Keratinocyte (primary cell): ENCODE data around the gene METAP1. TPM values are rescaled to one million over a fixed set of nuclear protein-coding genes. Genes with fewer than 3 reads are reported as not detected.

ENCODE experiments used
- DNase-seq: peaks from one replicate; pipeline ENCODE4 v3.0.0-alpha.2; 2011; ENCODE audit warnings: low read depth, missing footprints, low spot score
- FAIRE-seq: peaks from 2 replicates; lab custom pipeline; 2011; peaks lifted over from hg19 to GRCh38; lab: Jason Lieb, UNC
- H2AFZ ChIP-seq: 2 replicates; pipeline ENCODE4 v1.6.0; 2012; ENCODE audit warnings: low read length, control low read depth, inconsistent platforms; ENCODE audit not compliant: control insufficient read depth
- H3K27ac ChIP-seq: 2 replicates; pipeline ENCODE4 v1.5.1; 2011; ENCODE audit warnings: low read length; ENCODE audit not compliant: control insufficient read depth, insufficient read depth
- H3K27me3 ChIP-seq: 3 replicates; pipeline ENCODE4 v1.6.0; 2011; ENCODE audit warnings: low read length; ENCODE audit not compliant: control insufficient read depth, insufficient read depth; ENCODE audit errors: extremely low read depth
- H3K36me3 ChIP-seq, 2 experiments: 2 replicates in 1 of 2; 3 replicates in 1 of 2; pipeline ENCODE4 v1.5.1; 2011; ENCODE audit warnings: low read length in 2 of 2, mild to moderate bottlenecking in 1 of 2; ENCODE audit not compliant: control insufficient read depth in 2 of 2, insufficient read depth in 2 of 2; ENCODE audit errors: extremely low read depth in 1 of 2
- H3K4me1 ChIP-seq: 3 replicates; pipeline ENCODE4 v1.5.1; 2011; ENCODE audit warnings: low read length; ENCODE audit not compliant: control insufficient read depth, insufficient read depth; ENCODE audit errors: extremely low read depth
- H3K4me2 ChIP-seq: 3 replicates; pipeline ENCODE4 v1.6.0; 2011; ENCODE audit warnings: low read depth, low read length; ENCODE audit not compliant: control insufficient read depth, insufficient read depth; ENCODE audit errors: extremely low read depth
- H3K4me3 ChIP-seq, 3 experiments: fragments of 200-600 bp in 1 of 3; sonication (generic) in 1 of 3; 2 replicates in 2 of 3; 3 replicates in 1 of 3; pipeline ENCODE4 v1.5.1; 2011 to 2016; ENCODE audit warnings: low read length in 3 of 3, mild to moderate bottlenecking in 3 of 3, control low read depth in 2 of 3, inconsistent platforms in 1 of 3, low read depth in 1 of 3, mixed read lengths in 1 of 3, mixed run types in 1 of 3, moderate library complexity in 1 of 3; ENCODE audit not compliant: control insufficient read depth in 2 of 3, insufficient read depth in 2 of 3; ENCODE audit errors: extremely low read depth in 1 of 3
- H3K79me2 ChIP-seq: 2 replicates; pipeline ENCODE4 v1.6.0; 2012; ENCODE audit warnings: low read length; ENCODE audit not compliant: control insufficient read depth, insufficient read depth
- H3K9ac ChIP-seq: 3 replicates; pipeline ENCODE4 v1.6.0; 2011; ENCODE audit warnings: low read length; ENCODE audit not compliant: control insufficient read depth, insufficient read depth; ENCODE audit errors: extremely low read depth
- H3K9me1 ChIP-seq: 3 replicates; pipeline ENCODE4 v1.6.0; 2011; ENCODE audit warnings: low read length; ENCODE audit not compliant: control insufficient read depth, insufficient read depth; ENCODE audit errors: extremely low read depth
- H3K9me3 ChIP-seq: 2 replicates; pipeline ENCODE4 v1.5.1; 2012; ENCODE audit warnings: low read depth, low read length; ENCODE audit not compliant: control insufficient read depth
- H4K20me1 ChIP-seq: 3 replicates; pipeline ENCODE4 v1.6.0; 2011; ENCODE audit warnings: low read length; ENCODE audit not compliant: control insufficient read depth, insufficient read depth; ENCODE audit errors: extremely low read depth
- EZH2 ChIP-seq: IDR thresholded peaks from one replicate; pipeline ENCODE4 v1.6.1; 2012; ENCODE audit warnings: inconsistent platforms, mild to moderate bottlenecking, low read length, moderate library complexity
- dilution Hi-C: fragments of 300-500 bp; cut with MboI; formaldehyde crosslinking; loops from one replicate; pipeline ENCODE4 v1.7.0; 2020; ENCODE audit warnings: low sequenced_read_pairs; ENCODE audit not compliant: extremely low pct_ligation_motif_present
- polyA plus RNA-seq, 5 experiments: library from polyadenylated mRNA; depleted of rRNA in 3 of 5; stranded (reverse) in 3 of 5; stranded (forward) in 1 of 5; unstranded in 1 of 5; fragments of >200 nt; gene quantifications; 1 replicate in 1 of 5; 2 replicates in 3 of 5; 3 replicates in 1 of 5; pipeline versions ENCODE4 v1.2.1 to v1.2.3, GENCODE V29; 2011 to 2012; ENCODE audit warnings: missing spikeins in 2 of 5, low read depth in 1 of 5, low replicate concordance in 1 of 5
- TF ChIP-seq, protein P1 (sequence below), 3 experiments: IDR thresholded peaks in 1 of 3; conservative IDR thresholded peaks in 1 of 3; optimal IDR thresholded peaks in 1 of 3; 2 replicates in 2 of 3; 3 replicates in 1 of 3; pipeline versions ENCODE3 to v1.5.1; 2011; ENCODE audit warnings: low read length in 3 of 3, mild to moderate bottlenecking in 3 of 3, moderate library complexity in 2 of 3, control low read depth in 1 of 3, inconsistent platforms in 1 of 3; ENCODE audit not compliant: insufficient read depth in 2 of 3; ENCODE audit errors: extremely low read depth in 1 of 3

METAP1 gene
- polyA plus RNA-seq, 1 donor (not counting 4 experiments of a cell fraction or from before 2014, with no cell fraction given), result 89.4 TPM

DNA sequence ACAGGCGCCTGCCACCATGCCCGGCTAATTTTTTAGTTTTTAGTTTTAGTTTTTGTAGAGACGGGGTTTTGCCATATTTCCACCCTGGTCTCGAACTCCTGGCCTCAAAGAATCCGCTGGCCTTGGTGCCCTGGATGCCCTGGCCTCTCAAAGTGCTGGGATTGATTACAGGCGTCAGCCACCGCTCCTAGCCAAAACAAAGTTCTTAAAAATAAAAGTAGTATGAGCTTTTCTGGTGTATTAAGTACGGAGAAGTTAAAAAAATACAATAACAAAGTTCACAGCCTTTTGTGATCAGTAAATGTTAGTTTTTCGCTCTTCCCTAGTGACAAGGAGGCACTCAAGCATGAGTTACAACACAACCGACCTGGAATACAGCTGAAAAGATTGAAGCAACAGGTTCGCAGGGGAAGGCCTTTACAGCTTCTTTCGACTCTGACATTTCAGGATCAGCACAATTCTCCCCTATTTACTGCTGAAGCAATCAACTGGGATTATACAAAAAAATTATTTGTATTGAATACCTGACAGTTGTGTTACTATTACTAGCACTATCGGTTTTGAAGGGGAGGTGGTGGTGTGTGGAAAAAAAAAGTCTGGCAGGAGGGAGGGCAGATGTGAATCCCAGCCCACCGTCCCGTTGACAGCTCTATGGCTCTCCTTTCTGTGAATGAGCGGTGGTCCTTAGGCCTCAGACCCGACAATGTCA, 893 bp upstream of the METAP1 start:
- H3K9ac ChIP-seq, result peak overlapping the region; percentile 75
- no peaks in the 10 kb centered on the region for H3K27me3 ChIP-seq
- no peak for TF ChIP-seq EZH2
- TF ChIP-seq, protein P1, sequence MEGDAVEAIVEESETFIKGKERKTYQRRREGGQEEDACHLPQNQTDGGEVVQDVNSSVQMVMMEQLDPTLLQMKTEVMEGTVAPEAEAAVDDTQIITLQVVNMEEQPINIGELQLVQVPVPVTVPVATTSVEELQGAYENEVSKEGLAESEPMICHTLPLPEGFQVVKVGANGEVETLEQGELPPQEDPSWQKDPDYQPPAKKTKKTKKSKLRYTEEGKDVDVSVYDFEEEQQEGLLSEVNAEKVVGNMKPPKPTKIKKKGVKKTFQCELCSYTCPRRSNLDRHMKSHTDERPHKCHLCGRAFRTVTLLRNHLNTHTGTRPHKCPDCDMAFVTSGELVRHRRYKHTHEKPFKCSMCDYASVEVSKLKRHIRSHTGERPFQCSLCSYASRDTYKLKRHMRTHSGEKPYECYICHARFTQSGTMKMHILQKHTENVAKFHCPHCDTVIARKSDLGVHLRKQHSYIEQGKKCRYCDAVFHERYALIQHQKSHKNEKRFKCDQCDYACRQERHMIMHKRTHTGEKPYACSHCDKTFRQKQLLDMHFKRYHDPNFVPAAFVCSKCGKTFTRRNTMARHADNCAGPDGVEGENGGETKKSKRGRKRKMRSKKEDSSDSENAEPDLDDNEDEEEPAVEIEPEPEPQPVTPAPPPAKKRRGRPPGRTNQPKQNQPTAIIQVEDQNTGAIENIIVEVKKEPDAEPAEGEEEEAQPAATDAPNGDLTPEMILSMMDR (optimal IDR thresholded peaks at IDR 0.05 in 1 of 3, IDR thresholded peaks at IDR 0.05 in 1 of 3, conservative IDR thresholded peaks at IDR 0.05 in 1 of 3; ENCODE audit: extremely low read depth in 1 of 3, insufficient read depth in 2 of 3, low read length in 3 of 3), result no peak
- peak overlapping the region; percentile 31 to 72 (median 52) for H3K4me3 ChIP-seq
- dilution Hi-C loops, result no loop called here
- peak overlapping the region; percentile 60 for H3K27ac ChIP-seq
- peak overlapping the region; percentile 93 for H3K4me2 ChIP-seq
- DNase-seq (no peak), FAIRE-seq (no peak)
- H3K4me1 ChIP-seq, result peaks cover 21% of the 10 kb centered on the region
- H3K36me3 ChIP-seq, result no peaks in the 10 kb centered on the region
- H3K9me1 ChIP-seq, result no peaks in the 10 kb centered on the region
- peak overlapping the region; percentile 99 for H2AFZ ChIP-seq
- H3K9me3 ChIP-seq, result no peaks in the 10 kb centered on the region
- H3K79me2 ChIP-seq, result peaks cover 41% of the 10 kb centered on the region
- H4K20me1 ChIP-seq, result peaks cover 12% of the 10 kb centered on the region

DNA sequence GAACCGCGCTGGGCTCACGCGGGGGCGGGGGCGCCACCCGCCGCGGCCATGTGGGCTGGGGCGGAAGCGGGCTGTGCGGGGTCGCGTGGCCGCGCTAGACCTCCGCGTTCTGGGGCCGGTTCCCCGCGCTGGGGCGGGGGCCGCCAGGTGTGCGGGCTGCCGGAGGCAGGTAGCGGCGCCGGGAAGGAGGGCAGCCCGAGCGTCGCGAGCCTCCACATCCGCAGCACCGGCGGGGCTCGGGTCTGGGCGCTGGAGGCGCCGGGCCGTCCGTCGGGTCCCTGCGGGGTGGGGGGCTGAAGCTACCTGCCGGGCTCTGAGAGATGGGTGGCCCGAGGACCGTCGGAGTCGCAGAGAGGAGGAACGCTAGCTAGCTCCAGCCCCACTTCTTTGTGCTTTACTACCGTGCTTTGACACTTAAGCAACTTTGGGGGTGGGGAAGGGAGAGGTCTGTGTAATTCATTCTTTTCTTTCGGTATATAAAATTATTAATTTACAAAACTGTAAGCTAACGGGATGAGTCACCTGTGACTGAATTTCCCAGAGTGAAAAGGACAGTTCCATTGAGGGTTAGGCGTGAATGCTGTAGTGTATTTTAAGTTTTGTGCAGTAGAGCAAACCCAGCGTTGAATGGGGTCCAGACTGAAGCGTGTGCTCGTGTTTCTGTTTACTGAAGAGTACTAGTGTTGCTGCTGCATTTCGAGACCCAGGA, 689 bp downstream of the METAP1 start:
- H3K4me2 ChIP-seq, result peak overlapping the region; percentile 91
- no peak for FAIRE-seq
- peak overlapping the region; percentile 89 for H3K9ac ChIP-seq
- peak overlapping the region; percentile 84 to 93 (median 84) for H3K4me3 ChIP-seq
- H3K36me3 ChIP-seq, result no peaks in the 10 kb centered on the region
- dilution Hi-C loops, result no loop called here
- peaks cover 56% of the 10 kb centered on the region for H3K79me2 ChIP-seq
- H3K9me3 ChIP-seq, result no peaks in the 10 kb centered on the region
- peak overlapping the region; percentile 53 for H2AFZ ChIP-seq
- peaks cover 26% of the 10 kb centered on the region for H3K4me1 ChIP-seq
- no peaks in the 10 kb centered on the region for H3K9me1 ChIP-seq
- TF ChIP-seq, protein P1 (optimal IDR thresholded peaks at IDR 0.05 in 1 of 3, IDR thresholded peaks at IDR 0.05 in 1 of 3, conservative IDR thresholded peaks at IDR 0.05 in 1 of 3; ENCODE audit: extremely low read depth in 1 of 3, insufficient read depth in 2 of 3, low read length in 3 of 3), result no peak
- TF ChIP-seq EZH2, result no peak
- no peaks in the 10 kb centered on the region for H3K27me3 ChIP-seq
- no peak for DNase-seq
- peaks cover 12% of the 10 kb centered on the region for H4K20me1 ChIP-seq
- H3K27ac ChIP-seq, result peak overlapping the region; percentile 81
